GM19023 (cell line): ENCODE results near the gene NR6A1.

Source experiments
- ATAC-seq: cut with Tn5 transposase; IDR thresholded peaks from one replicate; pipeline ENCODE4 v1.9.1; 2021; ENCODE audit warnings: mild to moderate bottlenecking, moderate library complexity; ENCODE audit not compliant: unreplicated experiment

The NR6A1 gene

DNA sequence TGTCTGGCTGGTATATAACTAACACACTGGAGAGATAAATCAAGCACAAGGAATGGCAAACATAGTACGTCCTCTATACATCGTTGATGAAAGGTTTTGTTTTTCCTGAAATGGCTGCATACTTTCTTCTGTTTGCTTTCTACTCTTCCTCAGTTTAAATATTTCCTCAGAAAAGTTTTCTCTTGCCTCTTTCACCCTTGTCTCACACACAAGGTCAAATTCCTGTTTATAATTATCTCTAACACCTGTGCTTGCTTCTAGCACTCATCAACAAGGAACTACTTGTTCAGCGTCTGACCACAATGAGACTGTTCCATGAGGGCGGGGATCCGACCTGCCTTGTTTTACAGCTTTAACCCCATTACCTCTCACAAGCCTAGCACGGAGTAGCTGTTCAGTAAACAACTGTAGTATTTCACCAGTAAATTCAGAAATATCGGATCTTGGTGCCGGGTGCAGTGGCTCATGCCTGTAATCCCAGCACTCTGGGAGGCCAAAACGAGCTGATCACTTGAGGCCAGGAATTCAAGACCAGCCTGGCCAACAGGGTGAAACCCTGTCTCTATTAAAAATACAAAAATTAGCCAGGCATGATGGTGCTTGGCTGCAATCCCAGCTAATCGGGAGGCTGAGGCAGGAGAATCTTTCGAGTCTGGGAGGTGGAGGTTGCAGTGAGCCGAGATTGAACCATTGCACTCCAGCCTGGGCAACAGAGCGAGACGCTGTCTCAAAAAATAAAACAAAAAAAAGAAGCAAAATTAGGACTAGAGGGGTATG, 37.0 kb downstream of the NR6A1 start:
- ATAC-seq: no peak

GRCh38 chr9:124730772-124731171, 40.3 kb downstream of the NR6A1 start:
- ATAC-seq: no peak

DNA sequence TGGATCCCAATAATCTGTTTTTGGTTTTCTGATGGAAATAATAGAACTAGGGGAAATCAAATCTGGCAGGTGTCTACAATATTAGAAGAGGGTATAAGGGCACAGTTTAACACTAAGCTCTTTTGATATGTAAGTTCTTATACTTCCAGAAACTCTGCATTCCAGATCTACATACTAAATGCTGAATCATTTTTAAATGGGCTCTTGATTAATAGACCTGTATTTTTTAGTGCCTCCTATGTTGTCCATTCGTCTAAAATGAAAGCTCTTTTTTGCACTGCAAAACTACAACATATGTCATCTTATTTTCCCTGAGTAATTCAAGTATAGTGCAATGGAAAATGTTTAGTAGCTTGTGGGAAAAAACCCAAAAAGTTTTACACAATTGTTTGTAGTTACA, 44.2 kb downstream of the NR6A1 start:
- ATAC-seq: no peak

GRCh38 chr9:124725068-124725452, 46.1 kb downstream of the NR6A1 start:
- ATAC-seq: no peak

DNA sequence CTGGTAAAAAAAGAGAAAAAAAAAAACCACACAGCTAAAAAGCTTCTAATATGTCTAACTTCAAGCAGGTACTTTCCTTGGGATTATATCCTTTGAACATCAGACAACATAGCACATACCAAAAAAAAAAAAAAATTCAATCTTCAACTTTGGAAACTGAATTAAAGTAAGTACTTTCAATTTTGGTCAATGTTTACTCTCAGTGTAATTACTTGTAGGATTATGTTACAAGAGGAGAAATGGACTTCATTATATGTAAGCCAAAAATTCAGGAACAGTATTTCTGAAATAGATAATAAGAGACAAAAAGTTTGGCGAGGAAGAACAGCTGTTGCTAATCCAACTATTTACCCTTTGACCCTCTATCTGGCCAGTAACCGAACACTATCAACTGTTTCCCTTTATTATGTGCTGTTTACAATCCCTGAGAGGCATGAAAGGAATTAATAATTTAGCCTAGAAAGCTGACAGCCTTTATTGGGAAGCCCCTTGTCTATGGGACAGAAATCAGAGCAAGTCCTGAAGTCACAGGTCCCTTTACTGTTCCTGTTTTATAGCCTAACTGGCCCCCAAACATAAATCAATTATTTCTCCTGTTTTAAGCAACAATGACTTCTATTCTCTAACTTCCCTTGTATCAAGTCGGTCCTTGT, 46.6 kb downstream of the NR6A1 start:
- no peak for ATAC-seq

GRCh38 chr9:124723352-124723751, 47.8 kb downstream of the NR6A1 start:
- ATAC-seq: no peak

DNA sequence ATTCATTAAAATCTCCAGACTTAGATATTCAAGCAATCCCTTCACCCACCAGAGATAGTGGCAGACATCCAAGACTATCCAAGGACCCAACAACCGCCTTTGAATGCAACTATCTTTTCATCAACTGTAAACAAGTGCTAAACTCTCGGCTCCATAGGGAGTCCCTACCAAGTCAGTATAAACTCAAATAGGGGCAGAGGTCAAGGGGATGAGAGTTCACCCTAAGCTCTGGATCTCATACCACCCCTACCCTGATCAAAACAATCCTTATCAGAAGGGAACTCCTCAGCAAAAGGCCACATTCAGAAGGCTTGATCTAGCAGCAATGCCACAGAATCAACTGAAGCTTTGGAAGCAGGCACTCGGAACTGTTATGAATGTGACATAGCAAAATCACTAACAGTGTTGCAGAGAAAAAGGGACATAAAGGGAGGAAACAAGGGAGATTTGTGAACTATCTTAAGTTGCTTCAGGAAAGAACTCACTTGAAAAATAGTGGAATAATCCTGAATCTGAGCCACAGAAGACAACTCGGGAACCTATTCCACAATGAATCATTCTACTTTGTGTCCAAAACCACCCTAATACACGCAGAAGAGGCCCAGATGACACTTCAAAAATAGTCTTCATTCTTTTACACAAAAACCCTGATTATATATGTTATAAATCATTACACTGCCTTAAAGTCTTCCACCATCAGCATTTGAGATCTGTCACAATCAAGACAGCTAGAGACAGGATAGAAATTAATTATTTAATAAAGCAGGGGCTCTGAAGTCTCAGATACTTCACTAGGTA, 49.8 kb downstream of the NR6A1 start:
- ATAC-seq: no peak

DNA sequence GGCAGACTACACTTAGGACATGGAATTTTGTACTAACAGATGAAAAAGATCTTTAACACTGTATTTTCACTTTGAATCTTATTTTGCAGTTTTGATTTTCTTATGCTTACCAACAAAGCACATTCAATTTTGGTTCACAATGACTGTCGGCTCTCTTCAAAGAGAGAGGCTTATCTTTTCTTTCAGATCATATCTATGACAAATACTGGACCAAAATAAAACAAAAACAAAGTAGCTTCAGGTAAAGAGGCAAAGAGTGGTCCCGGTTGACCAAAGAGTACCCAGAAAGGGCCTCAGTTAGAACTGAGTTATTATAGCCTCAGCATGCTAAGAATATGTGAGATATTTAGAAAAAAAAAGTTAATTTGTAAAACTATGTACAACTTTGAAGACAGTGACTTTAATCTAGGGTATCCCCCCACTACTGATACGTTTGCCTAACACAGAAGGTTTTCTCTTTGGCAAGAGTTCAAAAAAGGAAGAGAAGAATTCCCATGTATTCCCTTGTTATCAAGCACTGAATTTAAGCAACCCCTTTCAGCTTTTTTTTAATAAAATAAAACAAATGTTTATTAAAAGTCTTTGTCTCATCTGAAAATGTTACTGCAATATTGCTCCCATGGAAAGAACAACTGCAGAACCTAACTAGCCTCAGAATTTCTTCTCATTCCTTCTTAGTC, 50.5 kb downstream of the NR6A1 start:
- no peak for ATAC-seq

- ATAC-seq: no peak
Observed at GRCh38 chr9:124718928-124719327, 52.2 kb downstream of the NR6A1 start.

DNA sequence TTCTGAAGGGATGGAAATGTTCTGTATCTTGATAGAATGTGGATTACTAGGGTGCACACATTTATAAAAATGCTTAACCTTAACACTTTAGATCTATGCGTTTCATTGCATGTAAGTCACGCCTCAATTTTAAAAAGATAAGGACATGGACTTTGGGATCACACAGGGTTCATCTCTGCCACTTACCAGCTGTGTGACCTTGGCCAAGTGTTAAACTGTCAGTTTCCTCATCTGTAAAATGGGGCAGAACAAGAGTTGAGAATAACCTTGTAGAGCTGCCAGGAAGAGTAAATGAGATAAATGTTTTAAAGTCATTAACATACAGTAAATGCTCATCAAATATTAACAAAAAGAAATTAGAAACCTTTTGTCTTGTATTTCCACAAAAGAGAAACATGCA, 53.5 kb downstream of the NR6A1 start:
- ATAC-seq: no peak

GRCh38 chr9:124716808-124717207, 54.3 kb downstream of the NR6A1 start:
- ATAC-seq: no peak

- no peak for ATAC-seq
Observed at GRCh38 chr9:124710766-124711165, 60.3 kb downstream of the NR6A1 start.

DNA sequence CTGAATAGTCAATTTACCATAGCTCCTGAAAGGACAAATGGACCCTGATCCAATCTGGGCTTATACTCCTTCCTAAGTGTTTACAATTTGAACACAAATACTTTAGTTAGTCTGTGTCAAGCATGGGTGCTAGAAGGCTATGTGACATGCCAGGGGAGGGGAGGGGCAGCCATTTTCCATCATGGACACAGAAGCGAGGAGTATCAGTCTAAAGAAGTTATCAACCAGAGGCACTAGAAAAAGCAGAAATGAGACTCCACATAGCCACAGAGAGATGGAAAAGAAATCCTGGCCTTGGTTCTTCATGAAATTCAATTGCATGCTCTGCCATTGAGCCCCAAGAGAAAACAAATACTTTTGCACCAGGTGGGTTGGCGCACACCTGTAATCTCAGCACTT, 61.8 kb downstream of the NR6A1 start:
- ATAC-seq: no peak

- no peak for ATAC-seq
Observed at GRCh38 chr9:124708633-124709291, 62.3 kb downstream of the NR6A1 start.

- no peak for ATAC-seq
Observed at GRCh38 chr9:124708074-124708473, 63.0 kb downstream of the NR6A1 start.

DNA sequence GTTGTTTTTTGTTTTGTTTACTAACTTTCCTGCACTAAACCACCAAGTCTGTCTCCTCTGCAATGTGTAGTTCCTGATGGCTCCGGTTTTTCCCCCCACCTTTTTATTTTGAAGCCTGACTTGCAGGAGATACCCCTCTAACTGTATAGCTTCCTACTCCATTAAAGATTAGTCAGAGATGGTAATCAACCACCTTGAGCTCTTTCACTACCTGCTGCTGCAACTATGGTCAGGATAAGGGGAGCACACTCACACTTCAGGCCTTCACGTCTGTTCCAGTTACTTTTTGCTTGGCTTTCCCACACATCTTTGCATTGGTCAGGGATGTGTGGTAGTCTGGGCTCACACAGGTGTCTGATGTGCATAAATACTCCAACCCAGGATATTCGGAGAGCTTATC, 63.4 kb downstream of the NR6A1 start:
- no peak for ATAC-seq

GRCh38 chr9:124706685-124707084, 64.4 kb downstream of the NR6A1 start:
- no peak for ATAC-seq

- no peak for ATAC-seq
Observed at GRCh38 chr9:124699575-124699974, 71.5 kb downstream of the NR6A1 start.

DNA sequence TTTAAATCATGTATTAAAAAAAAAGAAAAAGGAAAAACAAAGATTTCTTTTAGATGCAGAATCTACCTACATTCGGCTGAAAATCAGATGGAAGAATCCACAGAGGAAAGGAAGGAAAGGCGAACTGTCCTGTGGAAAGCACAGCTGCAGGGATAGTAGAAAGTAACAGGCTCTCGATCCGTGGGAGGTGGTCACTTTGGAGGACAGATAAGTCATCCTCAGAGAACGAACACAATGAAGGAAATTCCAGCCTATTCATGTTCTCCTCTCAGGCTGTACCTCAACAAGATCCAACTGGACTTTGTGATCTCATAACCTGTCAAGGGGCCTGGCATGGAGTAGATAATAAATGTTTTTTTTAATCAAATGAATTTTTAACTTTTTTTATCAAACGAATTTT, 72.8 kb downstream of the NR6A1 start:
- ATAC-seq: no peak

DNA sequence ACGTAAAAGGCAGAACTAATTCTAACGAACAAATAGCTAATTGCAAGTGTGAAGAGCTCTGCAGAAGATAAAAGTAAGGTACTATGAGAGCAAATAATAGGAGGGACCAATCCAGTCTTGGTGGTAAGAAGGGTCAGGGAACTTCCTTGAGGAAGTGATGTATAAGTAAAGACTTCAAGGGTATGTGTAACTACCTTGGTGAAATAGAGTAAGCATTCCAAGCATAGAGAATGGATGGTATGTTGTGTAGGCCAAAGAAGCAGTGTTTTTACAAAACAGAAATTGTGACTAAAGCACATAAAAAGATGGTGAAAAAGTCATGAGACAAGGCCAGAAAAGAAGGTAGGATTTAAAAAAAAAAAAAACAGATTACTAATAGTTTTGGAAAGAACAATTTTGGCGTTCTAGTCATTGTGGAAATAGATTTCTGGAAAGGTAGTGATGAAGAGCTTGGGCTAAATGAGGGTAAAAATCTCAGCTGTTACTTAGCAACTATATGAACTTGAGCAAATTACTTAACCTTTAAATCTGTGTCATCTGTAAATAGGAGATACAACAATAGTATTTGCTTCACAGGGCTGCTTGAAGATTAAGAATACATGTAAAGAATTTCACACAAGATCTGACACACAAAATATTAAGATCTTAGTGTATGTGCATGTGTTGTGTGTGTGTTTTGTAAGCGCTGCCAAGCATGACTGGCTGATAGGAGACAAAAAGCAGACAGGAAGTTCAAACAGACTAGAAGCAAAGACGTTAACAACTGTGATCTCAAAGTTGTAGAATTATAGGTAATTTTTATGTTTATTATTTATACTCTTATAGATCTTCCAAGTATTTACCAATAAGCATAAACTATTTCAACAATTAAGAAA, 73.5 kb downstream of the NR6A1 start:
- no peak for ATAC-seq
